GM21825 (cell line): ENCODE results near the gene WSCD2.

Experiments used
- ATAC-seq: cut with Tn5 transposase; IDR thresholded peaks from one replicate; pipeline ENCODE4 v1.9.1; 2021; ENCODE audit warnings: mild to moderate bottlenecking, moderate library complexity; ENCODE audit not compliant: unreplicated experiment

WSCD2 gene

DNA sequence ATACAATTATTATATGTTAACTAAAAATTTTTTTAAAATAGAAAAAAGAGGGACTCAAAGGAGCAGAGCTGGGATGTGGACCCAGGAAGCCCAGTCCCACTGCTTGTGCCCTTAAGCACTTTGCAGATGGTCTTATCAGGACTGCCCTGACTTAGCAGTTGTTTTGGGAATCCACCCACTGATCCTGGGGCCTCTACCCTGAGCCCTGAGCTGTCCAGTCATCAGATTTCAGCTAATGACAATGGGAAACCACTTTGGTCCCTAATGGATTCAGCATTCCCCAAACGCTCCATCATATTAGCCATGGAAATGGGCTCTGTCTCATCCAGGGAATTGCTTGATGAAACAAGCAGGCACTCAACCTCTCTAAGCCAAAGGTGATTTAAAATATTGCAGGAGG lies 22.5 kb upstream of the WSCD2 start:
- ATAC-seq = no peak

DNA sequence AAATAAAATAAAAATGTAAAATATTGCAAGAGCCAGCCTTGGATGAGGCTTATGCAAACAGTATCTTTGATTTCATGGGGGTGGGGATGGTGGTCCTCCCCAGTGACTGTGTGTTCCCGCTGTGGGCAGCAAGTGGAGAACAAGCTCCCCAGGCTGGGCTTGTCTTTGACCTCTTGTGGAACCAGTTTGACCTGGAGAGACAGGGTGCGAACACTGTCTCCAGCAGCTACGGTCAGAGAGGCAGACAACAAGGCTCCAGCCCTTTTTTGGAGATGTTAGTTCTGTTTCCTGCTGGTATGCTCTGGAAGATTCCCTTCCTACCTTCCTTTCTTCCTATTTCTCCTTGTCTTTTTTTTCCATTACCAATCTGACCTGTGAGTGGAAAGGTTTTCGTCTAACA lies 21.8 kb upstream of the WSCD2 start:
- no peak for ATAC-seq

DNA sequence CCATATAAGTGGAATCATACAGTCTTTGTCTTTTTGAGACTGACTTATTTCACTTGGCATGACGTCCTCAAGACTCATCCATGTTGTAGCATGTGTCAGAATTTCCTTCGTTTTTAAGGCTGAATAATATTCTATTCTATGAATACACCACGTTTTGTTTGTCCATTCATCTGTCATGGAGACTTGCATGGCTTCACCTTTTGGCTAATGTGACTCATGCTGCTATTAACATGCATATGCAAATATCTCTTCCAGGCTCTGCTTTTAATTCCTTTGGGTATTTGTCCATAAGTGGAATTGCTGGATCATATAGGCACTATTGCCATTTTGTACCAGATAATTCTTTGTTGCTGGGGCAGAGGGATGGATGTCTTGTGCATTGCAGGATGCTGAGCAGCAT lies 19.6 kb upstream of the WSCD2 start:
- no peak for ATAC-seq

DNA sequence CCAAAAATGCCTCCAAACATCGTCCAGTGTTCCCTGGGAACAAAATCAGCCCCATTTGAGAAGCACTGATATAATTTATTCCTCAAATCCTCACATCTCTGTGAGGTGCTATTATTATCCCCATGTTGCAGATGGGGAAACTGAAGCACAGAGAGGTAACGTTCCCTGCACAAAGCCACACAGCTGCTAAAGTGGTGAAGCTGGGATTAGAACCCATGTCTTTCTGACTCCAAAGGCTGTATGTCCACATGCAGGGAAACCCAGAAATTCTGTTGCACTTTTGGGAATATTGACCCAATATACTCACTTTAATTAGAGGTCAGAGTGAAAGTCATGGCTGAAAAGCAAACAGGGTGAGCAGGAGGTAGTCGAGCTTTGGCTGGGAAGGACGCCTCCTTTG lies 19.1 kb upstream of the WSCD2 start:
- no peak for ATAC-seq

DNA sequence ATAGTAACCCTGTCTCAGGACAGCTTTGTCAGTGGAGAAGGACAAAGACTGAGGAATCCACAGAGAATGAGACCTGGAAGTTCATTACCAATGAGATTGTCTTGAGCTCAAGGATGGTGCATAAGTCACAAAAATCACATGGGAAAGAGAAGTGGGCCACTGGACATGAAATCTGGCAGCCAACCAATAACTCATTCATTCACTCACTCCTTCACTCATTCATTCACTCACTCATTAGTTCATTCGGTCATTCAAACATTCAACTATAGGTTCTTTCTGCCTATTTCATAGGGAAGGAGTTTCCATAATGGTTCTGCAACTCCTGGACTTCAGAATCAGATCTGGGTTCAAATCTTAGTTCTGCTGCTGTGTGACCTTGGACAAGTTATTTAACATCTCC lies 18.2 kb upstream of the WSCD2 start:
- ATAC-seq = no peak

DNA sequence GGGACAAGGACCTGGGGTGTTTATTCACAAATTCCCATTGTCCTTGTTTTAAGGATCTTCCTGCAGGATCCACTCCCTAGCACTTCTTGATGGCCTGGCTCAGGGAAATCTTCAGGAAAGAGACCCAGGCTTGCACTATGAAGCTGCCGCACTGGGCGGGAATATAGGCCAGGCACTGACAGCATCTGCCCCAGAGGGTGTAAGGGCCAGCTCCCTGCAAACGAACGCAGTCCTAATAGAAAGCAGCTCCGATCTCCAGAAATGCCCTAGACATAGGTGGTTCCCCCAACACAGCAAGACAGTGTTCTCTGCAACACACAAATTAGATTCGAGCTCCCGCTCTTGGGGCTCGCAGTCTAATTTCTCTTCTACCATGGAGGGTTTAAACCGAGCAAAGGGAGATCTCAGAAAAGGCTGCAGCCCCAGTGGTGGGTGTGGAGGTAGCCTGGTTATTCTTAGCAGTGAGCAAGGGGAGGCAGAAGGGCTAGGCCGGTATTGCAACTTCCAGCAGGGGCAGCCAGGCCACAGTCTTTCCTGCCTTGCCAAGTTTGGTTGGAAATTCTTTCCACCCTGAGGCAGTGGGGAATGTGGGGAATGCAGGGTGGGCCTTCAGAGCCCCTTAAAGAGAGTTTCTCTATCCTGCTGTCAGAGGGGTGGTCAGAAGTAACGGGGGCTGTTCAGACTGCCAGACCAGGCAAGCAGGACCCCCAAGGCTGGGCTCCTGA lies 16.1 kb upstream of the WSCD2 start:
- no peak for ATAC-seq

DNA sequence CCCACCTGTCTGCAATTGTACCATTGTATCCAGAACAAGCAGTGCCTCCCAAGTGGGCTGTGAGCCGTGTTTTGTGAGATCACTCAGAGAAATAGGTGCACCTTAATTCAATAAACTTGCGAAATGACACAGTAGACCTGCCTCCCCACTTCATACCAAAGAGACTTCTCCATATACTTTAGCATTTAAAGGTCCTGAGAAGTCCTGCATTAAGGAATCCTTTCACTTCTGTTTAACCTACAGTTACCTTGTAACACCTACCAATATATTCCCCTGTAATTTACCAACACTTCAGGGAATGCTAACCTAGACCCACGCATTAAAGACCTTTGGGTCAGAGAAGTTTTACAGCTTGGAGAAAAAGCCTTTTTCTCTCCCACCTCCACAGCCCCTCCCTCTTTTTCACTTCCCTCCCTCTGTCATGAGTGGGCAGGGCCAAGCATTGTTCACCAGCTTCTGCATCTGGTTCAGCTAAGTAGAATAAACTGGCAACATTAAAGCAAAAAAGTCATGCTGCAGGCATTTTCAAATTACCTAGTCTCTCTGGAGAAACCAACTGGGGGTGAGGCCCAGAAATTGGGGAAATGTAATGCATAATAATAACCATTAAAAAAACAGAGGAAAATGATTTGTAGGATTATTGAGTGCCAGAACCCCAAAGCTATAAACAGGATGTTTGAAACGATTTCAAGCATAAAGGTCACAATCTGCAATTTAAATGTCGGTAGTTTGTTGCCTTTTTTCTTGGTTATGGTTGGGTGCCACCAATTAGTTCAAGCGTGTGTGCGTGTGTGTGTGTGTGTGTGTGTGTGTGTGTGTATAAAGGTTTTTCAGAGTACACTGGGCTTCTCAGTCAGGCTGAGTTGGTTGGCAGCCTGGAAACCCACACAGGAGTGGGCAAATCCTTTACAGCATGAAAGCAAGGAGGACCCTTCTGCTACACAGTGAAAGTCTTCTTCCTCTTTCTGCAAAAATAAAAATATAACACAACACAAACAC lies 13.7 kb upstream of the WSCD2 start:
- ATAC-seq = no peak

DNA sequence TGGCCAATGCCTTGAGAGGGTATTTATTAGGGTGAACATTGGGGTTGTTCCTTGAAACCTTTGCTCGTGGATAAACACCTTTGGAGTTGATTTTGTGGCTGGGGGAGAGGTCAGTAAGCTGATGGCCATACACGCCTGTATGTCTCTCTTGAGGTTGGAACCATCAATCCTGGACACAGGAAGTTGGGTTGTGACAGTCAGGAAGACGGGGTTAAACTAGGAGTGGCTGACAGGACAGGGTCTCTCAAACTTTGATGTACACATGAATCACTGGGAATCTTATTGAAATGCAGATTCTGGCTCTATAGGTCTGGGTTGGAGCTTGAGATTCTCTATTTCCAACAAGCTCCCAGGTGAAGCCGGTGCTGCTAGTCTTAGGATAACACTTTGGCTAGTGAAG lies 12.8 kb upstream of the WSCD2 start:
- ATAC-seq = no peak

DNA sequence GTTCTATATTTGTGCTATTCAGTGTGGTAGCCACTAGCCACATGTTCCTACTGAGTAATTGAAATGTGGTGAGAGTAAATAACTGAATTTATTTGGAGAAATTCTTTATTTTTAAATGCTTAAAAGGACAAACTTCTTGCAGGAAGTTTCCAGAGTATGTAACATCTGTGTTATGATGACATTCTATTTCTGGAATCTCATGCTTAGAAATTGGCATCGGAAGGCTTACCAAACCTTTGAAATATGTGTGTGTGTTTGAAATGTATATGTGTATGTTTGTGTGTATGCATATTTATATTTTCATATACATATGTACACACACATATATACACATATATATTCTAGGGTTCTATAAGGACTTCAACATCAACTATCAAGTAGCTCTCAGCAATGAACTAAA lies 12.4 kb upstream of the WSCD2 start:
- ATAC-seq = no peak

DNA sequence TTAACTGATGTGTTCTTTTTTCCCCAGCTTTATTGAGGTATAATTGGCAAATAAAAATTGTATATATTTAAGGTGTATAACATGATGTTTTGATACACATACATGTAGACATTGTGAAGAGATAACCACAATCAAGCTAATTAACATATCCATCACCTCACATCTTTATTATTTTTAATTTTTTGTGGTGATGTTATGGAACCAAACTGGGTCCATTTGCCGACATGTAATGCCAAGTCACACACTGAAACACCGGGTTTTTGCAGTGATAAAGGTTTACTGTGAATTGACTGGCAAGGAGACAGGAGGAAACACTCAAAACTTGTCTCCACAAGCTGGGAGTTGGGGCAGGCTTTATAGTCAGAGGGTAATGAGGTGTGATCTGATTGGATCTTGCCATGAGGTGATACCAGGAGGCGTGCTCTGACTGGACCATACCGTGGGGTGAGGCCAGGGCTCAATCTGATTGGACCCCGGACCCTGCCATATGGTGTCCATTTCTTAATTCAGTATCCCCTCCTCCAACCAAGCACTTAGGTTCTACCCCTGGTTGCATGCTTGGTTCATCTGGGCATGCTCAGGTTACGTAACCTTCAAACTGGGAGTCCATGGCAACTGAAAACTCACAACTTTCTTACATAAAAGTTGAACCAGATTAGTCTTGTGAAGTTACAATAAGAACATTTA lies 11.8 kb upstream of the WSCD2 start:
- no peak for ATAC-seq

DNA sequence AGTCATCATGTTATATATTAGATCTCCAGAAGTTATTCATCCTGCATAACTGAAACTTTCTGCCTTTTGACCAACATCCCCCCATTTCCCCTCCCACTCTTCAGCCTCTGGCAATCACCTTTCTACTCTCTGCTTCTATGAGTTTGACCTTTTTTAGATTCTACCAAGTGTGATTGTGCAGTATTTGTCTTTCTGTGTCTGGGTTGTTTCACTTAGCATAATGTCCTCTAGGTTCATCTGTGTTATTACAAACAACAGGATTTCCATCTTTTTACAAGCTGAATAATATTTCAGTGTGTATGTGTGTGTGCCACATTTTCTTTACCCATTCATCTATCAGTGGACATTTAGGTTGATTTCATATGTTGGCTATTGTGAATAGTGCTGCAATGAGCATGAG lies 11.2 kb upstream of the WSCD2 start:
- ATAC-seq = no peak

DNA sequence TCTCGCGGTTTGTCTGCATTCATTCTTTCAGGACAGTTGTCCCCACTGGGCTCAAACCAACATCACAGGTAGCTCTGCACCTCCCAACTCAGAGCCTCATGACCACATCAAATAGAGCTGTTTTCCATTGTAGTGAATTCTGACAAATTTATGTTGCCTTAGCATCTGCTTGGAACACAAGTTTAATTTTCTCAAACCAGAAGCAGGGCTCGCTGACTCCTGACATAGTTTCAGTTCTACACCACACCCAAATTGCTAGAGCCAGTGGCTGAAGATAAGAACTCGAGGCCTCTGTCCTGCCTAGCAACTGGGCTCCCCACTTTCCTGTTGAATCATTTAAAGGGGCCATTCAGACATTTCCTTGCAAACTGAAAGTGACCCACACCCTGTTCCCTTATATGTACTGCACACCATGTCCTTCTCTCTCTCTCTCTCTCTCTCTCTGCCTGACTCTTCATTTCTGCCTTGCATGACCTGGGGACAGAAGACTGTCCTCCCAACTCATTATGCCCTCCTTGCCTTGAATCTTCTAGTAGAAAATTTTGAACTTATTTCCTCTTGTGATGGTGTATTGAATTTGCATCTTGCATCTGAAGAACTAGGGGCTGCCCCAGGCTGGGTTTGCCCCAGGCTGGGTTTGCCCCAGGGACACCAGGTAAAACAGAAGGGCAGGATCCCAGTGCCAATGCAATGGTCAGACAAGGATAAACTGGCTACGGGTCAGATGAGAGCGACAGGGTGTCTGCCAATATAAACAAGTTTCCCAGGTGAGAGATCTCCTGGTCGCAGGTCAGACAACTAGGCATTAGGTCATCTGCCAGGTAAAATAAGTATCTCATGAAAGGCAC lies 9.7 kb upstream of the WSCD2 start:
- ATAC-seq = no peak

DNA sequence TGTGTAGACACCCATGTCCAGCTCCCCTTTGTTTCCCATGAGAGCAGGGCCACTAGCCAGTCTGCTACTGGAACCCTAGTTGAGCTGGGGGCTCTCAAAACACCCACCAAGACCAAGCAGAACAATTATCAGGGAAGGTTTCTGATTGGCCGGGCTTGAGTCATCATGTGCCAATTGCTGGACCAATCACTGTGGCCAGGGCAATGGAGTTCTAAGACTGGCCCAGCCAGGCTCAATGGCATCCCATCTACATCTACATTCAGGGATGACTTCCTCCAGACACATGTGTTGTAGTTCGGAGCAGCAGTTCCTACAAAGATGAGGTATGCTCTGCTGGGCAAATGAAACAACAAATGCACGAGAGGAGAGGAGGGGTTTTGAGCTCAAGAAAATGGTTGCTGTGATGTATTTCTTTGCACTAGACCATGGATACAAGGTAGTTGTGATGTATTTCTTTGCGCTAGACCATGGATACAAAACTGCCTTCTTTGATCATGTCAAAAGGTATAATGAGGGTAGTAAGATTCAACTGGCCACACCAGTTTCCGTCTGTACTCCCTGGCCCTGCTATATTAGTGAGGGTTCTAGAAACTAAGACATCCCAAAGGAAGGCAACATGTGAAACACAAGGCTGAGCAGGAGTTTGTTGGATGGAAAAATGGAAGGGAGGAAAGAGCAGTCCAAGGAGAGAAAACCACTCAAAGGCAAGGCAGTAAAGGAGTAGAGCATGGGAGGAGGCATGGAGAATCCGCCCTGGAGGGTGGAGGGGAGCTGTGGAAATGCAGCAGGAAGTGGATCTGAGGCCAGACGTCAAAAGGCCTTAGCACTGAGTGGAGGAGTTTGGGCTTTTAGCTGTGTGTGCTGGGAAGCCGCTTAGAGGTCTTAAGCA lies 8.9 kb upstream of the WSCD2 start:
- no peak for ATAC-seq

DNA sequence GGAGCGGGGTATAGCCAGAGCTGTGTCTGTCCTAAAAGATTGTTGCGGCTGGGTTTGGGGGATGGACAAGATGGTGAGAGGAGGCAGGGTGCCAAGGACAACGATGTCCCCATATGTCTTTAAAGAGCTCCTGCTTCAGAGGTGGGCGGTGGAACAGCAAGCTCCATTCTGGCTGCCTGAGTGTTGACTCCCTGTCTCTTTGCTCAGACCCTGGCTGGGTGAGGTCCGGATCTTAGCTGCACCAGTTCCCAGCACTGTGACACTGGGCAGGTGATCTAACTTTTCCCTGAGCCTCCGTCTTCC lies 8.3 kb upstream of the WSCD2 start:
- ATAC-seq = no peak

DNA sequence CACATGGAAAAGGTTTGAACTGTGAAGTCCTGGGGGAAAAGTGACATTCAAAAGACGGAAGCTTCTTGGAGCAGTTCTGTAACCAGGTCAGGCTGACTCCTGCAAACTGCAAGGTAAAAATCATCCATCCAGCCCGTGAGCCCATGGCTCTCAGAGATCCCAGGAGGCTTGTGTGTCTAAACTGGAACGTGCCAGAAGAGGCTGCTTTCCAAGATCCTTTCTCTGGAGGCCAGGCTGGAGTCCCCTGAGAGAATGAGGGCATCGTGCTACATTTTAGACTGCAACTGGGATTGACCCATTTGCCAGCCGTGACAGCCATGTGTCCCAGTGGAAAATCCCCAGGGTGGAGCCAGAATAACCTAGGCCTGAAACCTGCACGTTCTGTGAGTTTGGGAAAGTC lies 7.8 kb upstream of the WSCD2 start:
- ATAC-seq = no peak

DNA sequence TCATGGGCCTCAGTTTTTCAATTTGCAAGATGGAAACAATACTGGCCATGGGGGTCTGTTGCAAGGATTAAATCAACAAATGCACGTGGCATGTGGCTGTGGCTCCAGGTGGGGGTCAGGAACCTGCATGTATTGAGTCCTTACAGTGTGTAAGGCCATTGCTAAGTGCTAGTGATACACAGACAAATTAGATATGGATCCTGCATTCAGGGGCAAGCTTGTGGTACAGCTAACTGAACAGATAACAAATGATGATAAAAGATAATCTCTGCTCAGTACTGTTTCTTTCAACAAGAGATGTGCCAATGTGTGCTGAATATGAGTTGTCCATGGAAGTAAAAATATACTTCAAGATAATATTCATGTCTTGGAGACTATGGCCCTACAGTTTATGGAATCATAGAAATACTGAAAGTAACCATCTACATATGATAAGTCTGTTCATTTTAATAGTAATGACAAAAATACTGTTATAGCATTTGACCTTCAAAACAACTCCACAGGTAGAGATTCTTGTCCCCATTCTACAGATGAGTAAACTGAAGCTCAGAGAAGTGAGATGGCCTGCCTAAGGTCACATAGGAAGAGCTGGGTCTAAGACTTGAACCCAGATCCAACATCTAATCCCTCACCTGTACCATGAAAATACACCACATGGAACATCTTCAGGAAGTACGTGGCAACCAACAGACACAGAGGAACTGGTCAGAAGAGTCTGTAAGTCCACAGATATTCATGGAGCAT lies 7.2 kb upstream of the WSCD2 start:
- no peak for ATAC-seq

DNA sequence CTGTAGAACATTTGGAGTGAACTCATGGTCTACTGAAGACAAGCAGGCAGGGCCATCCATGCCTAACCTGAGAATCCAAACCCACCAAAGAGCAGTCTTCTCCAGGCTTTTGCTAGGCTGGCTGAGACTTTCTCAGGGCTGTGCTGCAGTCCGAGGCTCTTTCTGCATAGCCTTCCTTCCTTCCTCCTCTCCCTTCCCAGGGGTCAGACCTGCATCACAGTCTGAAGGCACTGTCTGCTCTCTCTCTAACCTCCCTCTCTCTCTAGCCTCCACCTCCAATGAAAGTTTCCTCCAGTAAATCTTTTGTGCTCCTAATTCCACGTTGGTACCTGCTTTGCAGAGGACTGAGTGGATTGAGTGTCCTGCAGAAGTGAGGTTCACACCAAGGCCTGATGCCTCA lies 6.4 kb upstream of the WSCD2 start:
- ATAC-seq = no peak

DNA sequence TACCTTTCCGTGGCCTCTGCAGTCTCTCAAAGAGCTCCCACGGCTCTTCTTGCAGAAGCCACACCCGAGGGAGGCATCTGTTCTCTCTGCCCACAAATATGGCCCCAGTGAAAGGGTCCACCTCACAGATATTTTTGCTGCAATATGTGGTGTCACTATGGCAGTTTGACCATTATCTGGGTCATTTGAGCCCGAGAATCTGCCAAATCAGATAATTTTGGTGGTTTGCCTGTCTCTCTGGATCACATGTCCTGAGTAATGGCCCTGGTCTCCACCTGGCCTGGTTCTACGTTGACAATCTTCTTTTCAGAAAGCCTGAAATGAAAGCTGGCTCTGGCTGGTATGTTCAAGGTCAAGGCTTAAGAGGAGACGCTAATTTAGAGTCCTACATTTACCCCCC lies 5.7 kb upstream of the WSCD2 start:
- ATAC-seq = no peak

DNA sequence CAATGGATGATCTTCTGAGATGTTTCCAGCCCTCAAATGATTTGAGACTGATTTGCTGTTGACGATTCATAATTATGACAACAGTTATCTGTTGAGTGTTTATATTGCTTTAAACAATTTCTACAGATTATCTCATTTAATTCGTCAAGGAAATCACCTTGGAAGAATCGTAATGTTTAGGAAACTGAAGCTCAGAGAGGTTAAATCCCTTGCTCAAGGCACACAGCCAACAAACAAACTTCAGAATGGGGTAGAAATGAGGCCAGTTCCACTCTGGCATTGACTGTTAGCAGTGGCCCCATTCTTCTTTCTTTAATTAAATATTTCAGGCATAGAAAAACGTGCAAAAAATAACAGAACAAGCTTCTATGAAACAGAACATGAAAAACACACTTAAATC lies 4.0 kb upstream of the WSCD2 start:
- ATAC-seq = no peak
